Transverse colon (tissue), 4 donors: ENCODE measurements around the gene F2RL3.

ENCODE experiments used
- EP300 ChIP-seq: sonication (generic); formaldehyde crosslinking; IDR thresholded peaks from one replicate; pipeline ENCODE4 v1.6.1; 2017; ENCODE audit warnings: antibody characterized with exemption, low read depth
- POLR2A ChIP-seq: fragments of 450-650 bp; IDR thresholded peaks from one replicate; pipeline ENCODE4 v1.6.1; 2016; ENCODE audit warnings: antibody characterized with exemption, mild to moderate bottlenecking, moderate library complexity
- POLR2AphosphoS5 ChIP-seq, 3 donors: sonication (generic); formaldehyde crosslinking; IDR thresholded peaks; one replicate each; pipeline ENCODE4 v1.6.1; 2016; ENCODE audit warnings: antibody characterized with exemption in 3 of 3
- TF ChIP-seq, protein P1 (sequence below), 5 experiments: fragments of 200-600 bp in 3 of 5; fragments of 450-650 bp in 2 of 5; sonication (generic) in 3 of 5; IDR thresholded peaks; 1 replicate in 2 of 5; 2 replicates in 3 of 5; pipeline ENCODE4 v1.5.1; 2016 to 2017; ENCODE audit warnings: antibody characterized with exemption in 5 of 5, inconsistent platforms in 3 of 5, mild to moderate bottlenecking in 2 of 5, moderate library complexity in 1 of 5

- TF ChIP-seq, protein P1, sequence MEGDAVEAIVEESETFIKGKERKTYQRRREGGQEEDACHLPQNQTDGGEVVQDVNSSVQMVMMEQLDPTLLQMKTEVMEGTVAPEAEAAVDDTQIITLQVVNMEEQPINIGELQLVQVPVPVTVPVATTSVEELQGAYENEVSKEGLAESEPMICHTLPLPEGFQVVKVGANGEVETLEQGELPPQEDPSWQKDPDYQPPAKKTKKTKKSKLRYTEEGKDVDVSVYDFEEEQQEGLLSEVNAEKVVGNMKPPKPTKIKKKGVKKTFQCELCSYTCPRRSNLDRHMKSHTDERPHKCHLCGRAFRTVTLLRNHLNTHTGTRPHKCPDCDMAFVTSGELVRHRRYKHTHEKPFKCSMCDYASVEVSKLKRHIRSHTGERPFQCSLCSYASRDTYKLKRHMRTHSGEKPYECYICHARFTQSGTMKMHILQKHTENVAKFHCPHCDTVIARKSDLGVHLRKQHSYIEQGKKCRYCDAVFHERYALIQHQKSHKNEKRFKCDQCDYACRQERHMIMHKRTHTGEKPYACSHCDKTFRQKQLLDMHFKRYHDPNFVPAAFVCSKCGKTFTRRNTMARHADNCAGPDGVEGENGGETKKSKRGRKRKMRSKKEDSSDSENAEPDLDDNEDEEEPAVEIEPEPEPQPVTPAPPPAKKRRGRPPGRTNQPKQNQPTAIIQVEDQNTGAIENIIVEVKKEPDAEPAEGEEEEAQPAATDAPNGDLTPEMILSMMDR (IDR thresholded peaks at IDR 0.05), result no peak
- no peak for TF ChIP-seq POLR2A
- no peak for TF ChIP-seq EP300
- TF ChIP-seq POLR2AphosphoS5 (IDR thresholded peaks at IDR 0.05), result no peak
Measured at GRCh38 chr19:16867211-16867610, 21.6 kb upstream of the F2RL3 start.
